K562 treated with DMSO at 1 percent for 4 hours (cell line): Measurements from ENCODE around the gene POLD1. TPM values are rescaled to one million over a fixed set of nuclear protein-coding genes. Genes with fewer than 3 reads are reported as not detected.

ENCODE experiments used
- total RNA-seq: library from RNA; unstranded; fragments of 300-600 nt; gene quantifications from 2 replicates; pipeline ENCODE4 v1.2.3, GENCODE V29; 2022; ENCODE audit not compliant: insufficient read depth

The POLD1 gene
- total RNA-seq, result 234 and 239 TPM in 2 replicates

GRCh38 chr19:50383852-50384684 is at the start of gene POLD1:
TSS of gene POLD1 (plus strand) at chr19:50384347. CDS start at chr19:50398852, 14,505 bp downstream.

DNA sequence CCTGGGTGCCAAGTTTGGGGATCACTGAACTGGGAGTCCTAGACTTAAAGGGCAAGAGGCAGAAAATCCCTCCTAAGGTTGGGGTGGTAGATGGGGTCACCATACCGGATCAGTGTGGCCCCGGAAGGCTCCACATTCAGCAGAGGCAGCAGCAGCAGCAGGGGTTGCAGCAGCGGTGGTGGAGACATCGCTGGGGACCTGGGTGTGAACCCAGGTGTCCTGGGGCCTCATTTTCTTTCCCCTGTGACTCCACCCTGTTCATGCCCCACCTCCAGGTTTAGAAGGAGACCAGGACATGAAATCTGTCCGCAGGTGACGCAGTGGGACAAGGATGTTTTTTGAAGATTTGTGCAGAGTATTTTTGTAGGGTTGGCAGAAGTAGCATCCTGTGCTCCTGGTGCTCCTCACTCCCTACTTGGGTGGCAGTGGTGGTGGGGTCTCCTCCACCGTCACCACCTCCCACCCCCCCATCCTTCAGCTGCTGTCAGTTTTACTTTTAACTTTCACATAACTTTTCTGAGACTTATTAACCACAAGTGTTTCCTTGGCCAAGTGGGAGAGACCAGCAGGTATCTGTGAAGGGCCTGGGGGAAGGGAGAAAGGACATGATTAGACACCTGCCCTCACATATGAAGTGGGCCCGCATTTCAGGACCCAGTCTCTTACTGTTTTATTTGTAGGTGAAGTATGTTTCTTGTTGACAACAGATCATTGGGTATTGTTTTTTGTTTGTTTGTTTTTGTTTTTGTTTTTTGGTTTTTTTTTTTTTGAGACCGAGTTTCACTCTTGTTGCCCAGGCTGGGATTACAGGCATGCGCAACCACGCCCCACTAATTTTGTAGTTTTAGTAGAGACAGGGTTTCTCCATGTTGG is 18.5 kb upstream of the POLD1 start, which contains the start of gene NAPSA:
TSS of gene NAPSA (minus strand) at position 206 of the 873 bp plus-strand sequence. CDS start at position 188, 18 bp downstream.

GRCh38 chr19:50376166-50377050 is 7.7 kb upstream of the POLD1 start, which contains the start of gene NR1H2:
TSS of gene NR1H2 (plus strand) at chr19:50376457. CDS start at chr19:50377606, 1,149 bp downstream.

DNA sequence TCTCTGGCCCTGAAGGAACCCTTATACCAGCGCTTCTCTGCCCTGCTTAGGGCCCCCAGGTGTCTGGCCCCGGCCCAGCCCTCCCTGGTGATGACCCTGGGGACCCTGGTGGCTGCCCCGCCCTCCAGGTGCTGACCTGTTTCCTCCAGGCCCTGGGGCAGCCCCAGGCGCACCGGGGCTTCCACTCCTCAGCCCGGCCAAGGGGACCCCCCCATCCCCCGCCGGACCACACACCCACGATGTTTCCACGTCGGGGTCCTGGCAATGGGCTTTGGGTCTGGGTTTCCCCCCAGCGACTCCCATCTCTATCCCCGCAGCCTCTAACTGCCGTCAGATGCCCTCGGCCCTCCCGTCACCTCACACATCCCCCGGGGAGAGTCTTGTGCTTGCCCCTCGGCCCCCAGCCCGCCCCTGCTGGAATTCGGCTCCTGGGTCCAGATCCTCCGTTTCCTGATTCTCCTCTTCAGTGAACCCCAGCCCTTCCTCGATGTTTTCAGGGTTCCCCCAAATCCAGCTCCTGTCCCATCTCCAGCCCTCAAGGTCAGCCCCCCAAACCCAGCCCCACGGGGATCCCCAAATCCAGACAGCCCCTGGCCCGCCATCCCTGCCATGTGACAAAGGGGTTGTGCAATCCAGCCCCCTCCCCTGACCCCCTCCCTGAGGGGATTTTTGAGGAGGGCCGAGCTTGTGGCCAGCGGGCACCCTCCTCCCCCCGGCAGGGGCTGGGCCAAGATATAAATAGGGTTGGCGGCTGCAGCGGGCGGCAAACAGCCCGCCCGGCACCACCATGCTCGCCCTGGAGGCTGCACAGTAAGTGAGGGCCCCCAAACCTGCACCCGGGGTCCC is 34.3 kb downstream of the POLD1 start, which contains the start of gene SPIB:
TSS of gene SPIB (plus strand) at position 763 of the 846 bp plus-strand sequence. CDS start at position 788, 25 bp downstream.

GRCh38 chr19:50432221-50433028 is 48.3 kb downstream of the POLD1 start, which contains the start of gene MYBPC2:
TSS of gene MYBPC2 (plus strand) at chr19:50432892. CDS start at chr19:50432954, 62 bp downstream.

Other genes with a start within 250 kb of the POLD1 start
- gene IZUMO2, start 221.1 kb upstream of the POLD1 start, total RNA-seq, result not detected in 2 replicates
- 1.3 and 1.9 TPM in 2 replicates for gene MYH14, start 180.7 kb upstream of the POLD1 start, total RNA-seq
- gene KCNC3, start 55.0 kb upstream of the POLD1 start, total RNA-seq, result 4.1 and 10.0 TPM in 2 replicates
- gene NAPSA, start 18.7 kb upstream of the POLD1 start, total RNA-seq, result 1.0 and 1.5 TPM in 2 replicates
- 66.0 and 68.6 TPM in 2 replicates for gene NR1H2, start 7.9 kb upstream of the POLD1 start, total RNA-seq
- 1.0 and 2.9 TPM in 2 replicates for gene SPIB, start 34.6 kb downstream of the POLD1 start, total RNA-seq
- gene MYBPC2, start 48.5 kb downstream of the POLD1 start, total RNA-seq, result not detected in 2 replicates
- 61.9 and 66.2 TPM in 2 replicates for gene EMC10, start 92.2 kb downstream of the POLD1 start, total RNA-seq
- 2.1 and 3.8 TPM in 2 replicates for gene GARIN5A, start 92.5 kb downstream of the POLD1 start, total RNA-seq
- gene JOSD2, start 126.8 kb downstream of the POLD1 start, total RNA-seq, result 4.8 and 9.5 TPM in 2 replicates
- gene ASPDH, start 129.6 kb downstream of the POLD1 start, total RNA-seq, result 2.8 TPM in 1 of 2 replicates, not detected in the other
- 6.0 and 7.0 TPM in 2 replicates for gene LRRC4B, start 184.1 kb downstream of the POLD1 start, total RNA-seq